Measurements from ENCODE around the gene DERL3. TPM values are rescaled to one million over a fixed set of nuclear protein-coding genes. Genes with fewer than 3 reads are reported as not detected.

The DERL3 gene
- total RNA-seq, 1 experiment from 2014 or later = 12.5 TPM

DNA sequence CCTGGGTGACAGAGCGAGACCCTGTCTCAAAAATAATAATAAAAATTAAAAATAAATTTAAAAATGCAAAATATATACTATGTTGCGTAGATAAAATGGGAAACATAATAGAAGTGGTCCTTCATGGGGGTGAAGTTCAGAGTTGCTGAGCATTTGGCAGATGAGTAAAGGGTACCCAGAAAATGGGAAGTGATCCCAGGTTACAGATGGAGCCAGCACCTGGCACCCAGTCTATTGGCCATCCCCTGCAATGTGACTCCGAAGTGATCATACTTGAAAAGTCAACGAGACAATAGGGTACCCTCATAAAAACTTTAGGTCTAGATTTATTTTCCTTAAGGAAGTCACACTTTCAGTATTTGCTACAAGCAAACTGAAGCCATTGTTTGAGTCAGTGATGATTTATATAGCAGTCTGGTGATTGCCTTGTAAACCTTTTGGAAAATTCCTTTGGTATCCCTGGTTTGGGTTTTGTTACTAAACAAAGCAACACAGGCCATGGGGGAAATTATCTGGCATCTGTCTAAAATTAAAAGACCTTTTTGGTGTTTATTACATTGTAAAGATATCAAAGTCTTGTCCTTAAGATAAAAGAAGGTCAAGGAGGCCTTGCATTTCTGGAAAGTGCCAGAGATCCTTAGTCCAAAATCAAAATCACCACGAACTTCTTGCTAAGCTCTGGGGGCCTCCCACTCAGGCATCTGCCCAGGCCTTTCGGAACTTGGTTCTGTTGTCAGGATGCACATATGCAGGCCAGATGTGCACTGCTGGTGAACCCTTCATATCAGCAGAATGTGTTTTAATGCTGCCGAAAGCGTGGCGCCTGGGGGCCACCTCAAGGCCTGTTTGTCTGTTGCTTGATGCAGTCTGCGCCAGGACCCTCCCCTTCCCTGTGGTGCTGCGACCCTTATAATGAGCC, 47.7 kb downstream of the DERL3 start:
- ChIA-PET POLR2A (no interaction called here), CTCF (interaction anchor here (0.6 kb wide), 1 partner anchor 20 kb away, joined by 3 read pairs; no protein-coding TSS in a partner anchor)
- no peak overlapping the region for H3K4me3 Mint-ChIP-seq
- DNase-seq (ENCODE audit: low spot score) = no peak
- no peak for ATAC-seq
- H3K27me3 Mint-ChIP-seq (ENCODE audit: low read depth) = no peaks in the 10 kb centered on the region
- H3K9me3 Mint-ChIP-seq = 0 out of 2 replicates have a peak, but pooled peaks cover under 1% of the 10 kb centered on the region
- peaks cover 49% of the 10 kb centered on the region for H3K36me3 Mint-ChIP-seq
- peaks cover 30% of the 10 kb centered on the region for H3K4me1 Mint-ChIP-seq
- H3K27ac Mint-ChIP-seq = peak overlapping the region; percentile 68; the same call in 1 of the 2 replicates
- no peak for TF ChIP-seq ZBTB43 (CRISPR knock-in tag; IDR thresholded peaks at IDR 0.05)
- no peak for TF ChIP-seq SOX15 (CRISPR knock-in tag; IDR thresholded peaks at IDR 0.05)

GRCh38 chr22:23789638-23790037, 49.2 kb downstream of the DERL3 start:
- Mint-ChIP-seq H3K27ac (peak overlapping the region; percentile 61), H3K4me3 (no peak overlapping the region), H3K4me1 (peaks cover 30% of the 10 kb centered on the region), H3K27me3 (ENCODE audit: low read depth) (no peaks in the 10 kb centered on the region), H3K9me3 (no peaks in the 10 kb centered on the region), H3K36me3 (peaks cover 37% of the 10 kb centered on the region)
- TF ChIP-seq, protein P1, sequence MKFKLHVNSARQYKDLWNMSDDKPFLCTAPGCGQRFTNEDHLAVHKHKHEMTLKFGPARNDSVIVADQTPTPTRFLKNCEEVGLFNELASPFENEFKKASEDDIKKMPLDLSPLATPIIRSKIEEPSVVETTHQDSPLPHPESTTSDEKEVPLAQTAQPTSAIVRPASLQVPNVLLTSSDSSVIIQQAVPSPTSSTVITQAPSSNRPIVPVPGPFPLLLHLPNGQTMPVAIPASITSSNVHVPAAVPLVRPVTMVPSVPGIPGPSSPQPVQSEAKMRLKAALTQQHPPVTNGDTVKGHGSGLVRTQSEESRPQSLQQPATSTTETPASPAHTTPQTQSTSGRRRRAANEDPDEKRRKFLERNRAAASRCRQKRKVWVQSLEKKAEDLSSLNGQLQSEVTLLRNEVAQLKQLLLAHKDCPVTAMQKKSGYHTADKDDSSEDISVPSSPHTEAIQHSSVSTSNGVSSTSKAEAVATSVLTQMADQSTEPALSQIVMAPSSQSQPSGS (CRISPR knock-in tag; IDR thresholded peaks at IDR 0.05; ENCODE audit: borderline replicate concordance, low read depth) = no peak
- TF ChIP-seq ZNF317 (CRISPR knock-in tag; IDR thresholded peaks at IDR 0.05; ENCODE audit: borderline replicate concordance, low read depth) (no peak), ZNF121 (CRISPR knock-in tag; IDR thresholded peaks at IDR 0.05) (no peak), SOX15 (CRISPR knock-in tag; IDR thresholded peaks at IDR 0.05) (no peak), ZNF263 (CRISPR knock-in tag; IDR thresholded peaks at IDR 0.05; ENCODE audit: low read depth) (no peak), NFYB (CRISPR knock-in tag; conservative IDR thresholded peaks at IDR 0.05; ENCODE audit: low read depth) (no peak), RORB (CRISPR knock-in tag; IDR thresholded peaks at IDR 0.05) (no peak), NR1H2 (CRISPR knock-in tag; IDR thresholded peaks at IDR 0.05) (no peak), USF2 (CRISPR knock-in tag; IDR thresholded peaks at IDR 0.05) (no peak), E2F4 (CRISPR knock-in tag; IDR thresholded peaks at IDR 0.05; ENCODE audit: borderline replicate concordance, low read depth) (no peak), FOXK1 (CRISPR knock-in tag; IDR thresholded peaks at IDR 0.05) (no peak), ZNF416 (CRISPR knock-in tag; IDR thresholded peaks at IDR 0.05) (no peak), ERG (CRISPR knock-in tag; IDR thresholded peaks at IDR 0.05) (no peak), AR (CRISPR knock-in tag; IDR thresholded peaks at IDR 0.05) (no peak), ESRRA (CRISPR knock-in tag; IDR thresholded peaks at IDR 0.05; ENCODE audit: borderline replicate concordance) (no peak), SMAD3 (CRISPR knock-in tag; IDR thresholded peaks at IDR 0.05; ENCODE audit: borderline replicate concordance) (no peak)
- TF ChIP-seq, protein P2, sequence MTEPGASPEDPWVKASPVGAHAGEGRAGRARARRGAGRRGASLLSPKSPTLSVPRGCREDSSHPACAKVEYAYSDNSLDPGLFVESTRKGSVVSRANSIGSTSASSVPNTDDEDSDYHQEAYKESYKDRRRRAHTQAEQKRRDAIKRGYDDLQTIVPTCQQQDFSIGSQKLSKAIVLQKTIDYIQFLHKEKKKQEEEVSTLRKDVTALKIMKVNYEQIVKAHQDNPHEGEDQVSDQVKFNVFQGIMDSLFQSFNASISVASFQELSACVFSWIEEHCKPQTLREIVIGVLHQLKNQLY (CRISPR knock-in tag; IDR thresholded peaks at IDR 0.05) = no peak
- TF ChIP-seq, protein P3, sequence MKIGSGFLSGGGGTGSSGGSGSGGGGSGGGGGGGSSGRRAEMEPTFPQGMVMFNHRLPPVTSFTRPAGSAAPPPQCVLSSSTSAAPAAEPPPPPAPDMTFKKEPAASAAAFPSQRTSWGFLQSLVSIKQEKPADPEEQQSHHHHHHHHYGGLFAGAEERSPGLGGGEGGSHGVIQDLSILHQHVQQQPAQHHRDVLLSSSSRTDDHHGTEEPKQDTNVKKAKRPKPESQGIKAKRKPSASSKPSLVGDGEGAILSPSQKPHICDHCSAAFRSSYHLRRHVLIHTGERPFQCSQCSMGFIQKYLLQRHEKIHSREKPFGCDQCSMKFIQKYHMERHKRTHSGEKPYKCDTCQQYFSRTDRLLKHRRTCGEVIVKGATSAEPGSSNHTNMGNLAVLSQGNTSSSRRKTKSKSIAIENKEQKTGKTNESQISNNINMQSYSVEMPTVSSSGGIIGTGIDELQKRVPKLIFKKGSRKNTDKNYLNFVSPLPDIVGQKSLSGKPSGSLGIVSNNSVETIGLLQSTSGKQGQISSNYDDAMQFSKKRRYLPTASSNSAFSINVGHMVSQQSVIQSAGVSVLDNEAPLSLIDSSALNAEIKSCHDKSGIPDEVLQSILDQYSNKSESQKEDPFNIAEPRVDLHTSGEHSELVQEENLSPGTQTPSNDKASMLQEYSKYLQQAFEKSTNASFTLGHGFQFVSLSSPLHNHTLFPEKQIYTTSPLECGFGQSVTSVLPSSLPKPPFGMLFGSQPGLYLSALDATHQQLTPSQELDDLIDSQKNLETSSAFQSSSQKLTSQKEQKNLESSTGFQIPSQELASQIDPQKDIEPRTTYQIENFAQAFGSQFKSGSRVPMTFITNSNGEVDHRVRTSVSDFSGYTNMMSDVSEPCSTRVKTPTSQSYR (CRISPR knock-in tag; IDR thresholded peaks at IDR 0.05) = no peak
- ChIA-PET CTCF (interaction anchor here (0.6 to 2.4 kb wide), 7 partner anchors 19 to 146 kb away, joined by 3 to 17 read pairs (median 4); partner anchors contain the start of gene CHCHD10), POLR2A (no interaction called here)
- ATAC-seq (0 out of 2 replicates have a peak, but pooled peaks have one; percentile 7), DNase-seq (ENCODE audit: low spot score) (no peak)

All from WTC11 (cell line).